Stimulated activated naive CD8-positive, alpha-beta T cell treated with anti-CD3 and anti-CD28 coated beads, Interleukin-15, amount 100 ng/mL, for 72 hours (primary cell): ENCODE data around the gene ING4.

Source experiments
- ATAC-seq: fragments of 150-1000 bp; cut with Tn5 transposase; 2 replicates; pipeline ENCODE4 v1.10.0; 2021; ENCODE audit warnings: mild to moderate bottlenecking, moderate library complexity
- DNase-seq, 2 donors: peaks; one replicate each; pipeline ENCODE4 v3.0.0; 2021 to 2022
- H3K27ac Mint-ChIP-seq, 2 donors: one replicate each; pipeline ENCODE4 v1.8.0; 2022; ENCODE audit warnings: mild to moderate bottlenecking in 2 of 2, mixed read lengths in 2 of 2, moderate library complexity in 2 of 2
- H3K27me3 Mint-ChIP-seq: one replicate; pipeline ENCODE4 v1.8.0; 2022; ENCODE audit warnings: mixed read lengths
- H3K4me1 Mint-ChIP-seq: one replicate; pipeline ENCODE4 v1.8.0; 2022; ENCODE audit warnings: mild to moderate bottlenecking, mixed read lengths
- H3K4me3 Mint-ChIP-seq, 2 donors: one replicate each; pipeline ENCODE4 v1.8.0; 2022; ENCODE audit warnings: mild to moderate bottlenecking in 2 of 2, mixed read lengths in 2 of 2, moderate library complexity in 1 of 2
- H3K9me3 Mint-ChIP-seq, 2 donors: one replicate each; pipeline ENCODE4 v1.8.0; 2022; ENCODE audit warnings: mixed read lengths in 2 of 2

ING4 gene

GRCh38 chr12:6652391-6652790 lies 10.5 kb downstream of the ING4 start:
- DNase-seq (no peak), ATAC-seq (no peak)
- H3K27ac Mint-ChIP-seq: peak overlapping the region in 1 of 2 donors; percentile 54
- no peaks in the 10 kb centered on the region for H3K27me3 Mint-ChIP-seq
- no peak overlapping the region for H3K4me3 Mint-ChIP-seq
- peaks cover 2% of the 10 kb centered on the region for H3K4me1 Mint-ChIP-seq
- no peaks in the 10 kb centered on the region for H3K9me3 Mint-ChIP-seq

DNA sequence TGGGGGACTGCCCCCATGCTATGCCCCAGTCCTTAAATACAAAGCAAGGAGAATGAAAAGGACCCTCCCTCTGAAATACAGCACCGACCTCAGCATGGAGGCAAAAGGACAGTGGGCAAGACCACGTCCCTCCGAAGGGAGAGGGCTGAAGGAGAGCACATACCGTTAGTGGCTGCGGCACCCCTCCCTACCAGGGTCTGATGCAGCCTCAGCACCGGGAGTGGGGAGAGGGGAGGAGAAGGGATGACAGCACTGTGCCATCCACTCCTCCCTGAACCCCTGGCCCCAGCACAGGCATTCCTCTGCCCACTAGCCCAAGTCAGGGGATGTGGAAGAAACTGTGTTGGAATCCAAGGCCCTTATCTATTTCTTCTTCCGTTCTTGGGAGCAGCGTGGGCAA lies 12.1 kb downstream of the ING4 start:
- Mint-ChIP-seq H3K4me1 (peaks cover 12% of the 10 kb centered on the region), H3K27ac (no peak overlapping the region), H3K9me3 (no peaks in the 10 kb centered on the region), H3K4me3 (no peak overlapping the region), H3K27me3 (no peaks in the 10 kb centered on the region)
- ATAC-seq: no peak
- DNase-seq: no peak

DNA sequence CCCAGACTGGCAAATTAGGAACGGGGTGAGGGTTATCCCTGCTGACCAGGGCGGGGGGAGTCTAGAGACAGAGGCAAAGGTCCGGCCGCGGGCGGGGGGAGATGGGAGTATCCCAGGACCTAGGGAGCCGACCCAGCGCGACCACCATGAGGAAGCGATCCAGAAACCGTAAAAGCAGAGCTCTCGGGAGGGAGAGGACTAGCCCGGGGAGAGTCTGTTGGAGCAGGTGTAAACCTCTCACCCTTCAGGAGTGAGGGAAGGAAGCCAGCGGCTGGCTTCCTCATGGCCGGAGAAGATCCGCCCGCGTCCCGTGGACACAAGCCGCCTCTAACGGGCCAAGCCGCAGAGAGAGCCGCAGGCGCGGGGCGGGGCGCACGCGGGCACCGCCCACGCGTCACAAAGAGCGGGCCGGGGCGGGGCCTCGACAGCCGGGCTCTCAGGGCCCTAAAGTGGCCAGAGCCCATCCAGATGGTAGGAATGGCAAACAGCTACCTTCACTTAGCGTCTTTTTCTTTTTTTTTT lies 15.8 kb downstream of the ING4 start, which contains the start of gene ACRBP:
Gene ACRBP (minus strand): TSS at position 350 of the 522 bp plus-strand sequence. CDS start 66 bp downstream, at position 284.
- Mint-ChIP-seq H3K4me3 (peak within 1 kb of the TSS; percentile 81 to 91), H3K4me1 (peaks cover 17% of the 10 kb centered on the region), H3K27me3 (no peaks in the 10 kb centered on the region), H3K27ac (peak within 1 kb of the TSS; percentile 89 to 92), H3K9me3 (peaks cover 13 to 20% of the 10 kb centered on the region in 2 donors)
- DNase-seq (peak; percentile 25 to 42), ATAC-seq (peak; percentile 80)

- peaks cover 13 to 20% of the 10 kb centered on the region in 2 donors for H3K9me3 Mint-ChIP-seq
- no peaks in the 10 kb centered on the region for H3K27me3 Mint-ChIP-seq
- ATAC-seq (no peak), DNase-seq (no peak)
- H3K4me3 Mint-ChIP-seq: peak overlapping the region; percentile 81 to 91
- H3K27ac Mint-ChIP-seq: peak overlapping the region; percentile 86 to 92
- peaks cover 17% of the 10 kb centered on the region for H3K4me1 Mint-ChIP-seq
Measured at GRCh38 chr12:6646276-6647082, 16.4 kb downstream of the ING4 start.

GRCh38 chr12:6644903-6645302 lies 18.0 kb downstream of the ING4 start:
- no peak for DNase-seq
- H3K27me3 Mint-ChIP-seq: no peaks in the 10 kb centered on the region
- no peak overlapping the region for H3K27ac Mint-ChIP-seq
- no peak overlapping the region for H3K4me3 Mint-ChIP-seq
- ATAC-seq: no peak
- peaks cover 17% of the 10 kb centered on the region for H3K4me1 Mint-ChIP-seq
- H3K9me3 Mint-ChIP-seq: peaks cover 13 to 20% of the 10 kb centered on the region in 2 donors

DNA sequence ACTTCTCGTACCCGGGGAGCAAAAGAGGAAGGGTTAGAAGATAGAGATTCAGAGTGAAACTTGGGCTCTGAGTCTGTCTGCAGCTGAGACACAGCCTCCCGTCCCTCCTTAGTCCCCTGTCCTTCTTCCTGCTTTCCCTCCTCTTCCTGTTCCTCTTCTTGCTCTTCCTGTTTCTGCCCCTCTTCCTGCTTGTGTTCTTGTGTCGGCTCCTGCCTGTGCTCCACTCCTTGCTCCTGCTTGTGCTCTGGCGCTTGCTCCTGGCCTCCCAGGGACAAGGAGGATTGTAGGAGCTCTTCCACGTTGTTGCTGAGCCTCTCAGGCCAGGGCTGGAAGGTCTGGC lies 18.7 kb downstream of the ING4 start:
- peaks cover 13 to 20% of the 10 kb centered on the region in 2 donors for H3K9me3 Mint-ChIP-seq
- no peak overlapping the region for H3K4me3 Mint-ChIP-seq

DNA sequence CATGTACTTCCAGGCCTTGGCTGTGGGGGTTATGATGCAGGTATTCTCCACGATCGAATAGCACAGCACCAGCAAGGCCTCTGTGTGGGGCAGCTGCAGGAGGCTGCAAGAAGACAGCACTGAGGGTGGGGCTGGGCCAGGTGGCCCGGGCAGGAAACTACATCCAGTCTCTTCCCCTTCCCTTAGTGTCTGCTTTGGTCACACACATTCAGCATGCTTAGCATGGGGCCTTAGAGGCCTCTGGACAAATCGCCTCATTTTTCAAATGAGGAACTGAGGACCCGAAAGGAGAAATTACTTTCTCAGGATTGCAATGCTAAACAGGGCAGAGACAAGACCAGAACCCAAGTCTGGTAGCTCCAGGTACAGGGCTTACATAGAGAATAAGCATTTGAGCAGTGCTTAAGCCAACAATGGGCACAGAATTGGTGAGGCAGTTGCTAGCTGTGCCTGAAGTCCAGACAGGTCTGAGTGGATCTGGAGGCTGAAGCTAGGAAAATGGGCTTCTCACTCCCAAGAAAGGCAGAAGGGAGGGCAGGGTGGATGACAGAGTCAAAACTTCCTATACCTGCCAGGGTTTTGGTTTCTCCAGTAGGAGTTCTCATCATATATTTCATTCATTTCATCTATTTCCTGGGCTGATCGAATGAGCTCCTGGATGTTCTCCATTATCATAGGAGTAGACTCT lies 19.2 kb downstream of the ING4 start:
- no peaks in the 10 kb centered on the region for H3K27me3 Mint-ChIP-seq
- peaks cover 22% of the 10 kb centered on the region for H3K4me1 Mint-ChIP-seq
- DNase-seq (no peak), ATAC-seq (no peak)
- H3K27ac Mint-ChIP-seq: no peak overlapping the region
- H3K9me3 Mint-ChIP-seq: peaks cover 13 to 20% of the 10 kb centered on the region in 2 donors
- H3K4me3 Mint-ChIP-seq: no peak overlapping the region

More for the DNA sequence above, 18.7 kb downstream of the ING4 start:
- Mint-ChIP-seq H3K27ac (peak overlapping the region; percentile 23 to 54), H3K4me1 (peaks cover 20% of the 10 kb centered on the region), H3K27me3 (no peaks in the 10 kb centered on the region)
- DNase-seq (no peak), ATAC-seq (no peak)

DNA sequence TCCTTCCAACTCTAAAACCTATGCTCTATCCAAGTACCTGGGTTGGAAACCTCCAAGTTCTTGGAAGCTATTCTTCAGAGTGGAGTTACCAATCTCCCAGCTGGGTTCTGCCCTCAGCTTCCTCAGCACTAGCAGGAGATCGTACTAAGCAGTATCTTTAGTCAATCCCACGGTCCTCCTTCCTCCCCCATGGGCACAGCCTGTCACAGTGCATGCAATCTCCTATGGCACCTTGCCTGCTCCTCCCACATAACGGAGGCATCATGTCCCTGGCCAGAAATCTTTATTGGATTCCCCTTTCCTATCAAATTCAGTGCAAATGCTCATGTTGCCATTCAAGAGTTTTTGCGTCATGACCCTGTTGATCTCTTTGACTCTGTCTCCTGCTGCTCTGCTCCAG lies 21.8 kb downstream of the ING4 start:
- no peaks in the 10 kb centered on the region for H3K27me3 Mint-ChIP-seq
- no peak overlapping the region for H3K4me3 Mint-ChIP-seq
- H3K27ac Mint-ChIP-seq: no peak overlapping the region
- H3K4me1 Mint-ChIP-seq: peaks cover 29% of the 10 kb centered on the region
- ATAC-seq: no peak
- peaks cover 13 to 20% of the 10 kb centered on the region in 2 donors for H3K9me3 Mint-ChIP-seq
- DNase-seq: no peak

- H3K9me3 Mint-ChIP-seq: peaks cover 13 to 20% of the 10 kb centered on the region in 2 donors
- no peak overlapping the region for H3K27ac Mint-ChIP-seq
- ATAC-seq (no peak), DNase-seq (no peak)
- H3K4me1 Mint-ChIP-seq: peaks cover 35% of the 10 kb centered on the region
- no peaks in the 10 kb centered on the region for H3K27me3 Mint-ChIP-seq
- H3K4me3 Mint-ChIP-seq: no peak overlapping the region
Measured at GRCh38 chr12:6640497-6640896, 22.4 kb downstream of the ING4 start.

GRCh38 chr12:6639151-6639801 lies 23.6 kb downstream of the ING4 start:
- Mint-ChIP-seq H3K27ac (no peak overlapping the region), H3K27me3 (no peaks in the 10 kb centered on the region), H3K9me3 (peaks cover 9 to 10% of the 10 kb centered on the region in 2 donors), H3K4me1 (peaks cover 44% of the 10 kb centered on the region), H3K4me3 (no peak overlapping the region)
- DNase-seq (no peak), ATAC-seq (no peak)

GRCh38 chr12:6638305-6638704 lies 24.6 kb downstream of the ING4 start:
- Mint-ChIP-seq H3K9me3 (peaks cover 4 to 6% of the 10 kb centered on the region in 2 donors), H3K27ac (peak overlapping the region in 1 of 2 donors; percentile 37), H3K4me3 (no peak overlapping the region), H3K27me3 (no peaks in the 10 kb centered on the region), H3K4me1 (peaks cover 51% of the 10 kb centered on the region)
- ATAC-seq (no peak), DNase-seq (no peak)

DNA sequence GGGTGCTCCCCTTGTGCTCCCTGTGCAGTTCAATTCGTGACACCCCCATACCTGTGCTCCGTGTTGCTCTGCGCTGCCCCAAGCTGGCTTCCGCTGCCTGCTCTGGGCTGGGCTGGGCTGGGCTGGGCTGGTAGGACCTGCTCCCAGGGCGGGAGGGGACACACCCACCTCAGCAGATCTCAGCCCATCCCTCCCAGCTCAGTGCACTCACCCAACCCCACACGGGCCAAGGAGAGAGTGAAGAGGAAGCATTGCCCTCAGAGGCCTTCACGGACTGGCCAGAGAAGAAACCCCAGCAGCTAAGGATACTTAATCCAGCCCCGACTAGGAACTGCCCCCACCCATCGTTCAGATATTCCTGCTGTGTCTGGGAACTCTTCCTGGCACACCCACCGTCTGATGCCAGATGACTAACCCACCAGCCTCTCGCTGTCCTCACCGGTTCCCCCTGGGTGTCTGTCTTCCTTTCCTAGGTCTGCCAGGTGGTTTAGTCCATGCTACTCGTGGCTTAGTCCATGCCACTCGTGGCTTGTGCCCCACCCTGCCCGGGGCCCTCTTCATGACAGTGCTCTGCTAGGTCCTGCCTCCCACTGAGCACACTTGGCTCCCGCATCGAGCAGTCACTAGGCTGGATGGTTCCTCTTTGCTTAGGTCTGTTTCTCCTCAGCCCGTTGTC lies 26.9 kb downstream of the ING4 start, which contains the start of gene LPAR5:
Gene LPAR5 (minus strand): TSS at position 104 of the 676 bp plus-strand sequence. CDS start 14,711 bp downstream, outside the sequence.
- ATAC-seq (peak; percentile 73), DNase-seq (peak; percentile 40 to 43)
- Mint-ChIP-seq H3K9me3 (no peaks in the 10 kb centered on the region), H3K4me1 (peaks cover 74% of the 10 kb centered on the region), H3K27me3 (no peaks in the 10 kb centered on the region), H3K4me3 (peak within 1 kb of the TSS; percentile 85 to 88), H3K27ac (peak within 1 kb of the TSS; percentile 93 to 97)

GRCh38 chr12:6635375-6635855 lies 27.5 kb downstream of the ING4 start:
- DNase-seq: peak; percentile 70 to 82

GRCh38 chr12:6632026-6632983 lies 30.6 kb downstream of the ING4 start:
- DNase-seq: peak; percentile 52 to 63
- Mint-ChIP-seq H3K4me1 (peaks cover 77% of the 10 kb centered on the region), H3K27ac (peak overlapping the region; percentile 98 to 99), H3K4me3 (peak overlapping the region; percentile 83 to 92), H3K9me3 (no peaks in the 10 kb centered on the region), H3K27me3 (no peaks in the 10 kb centered on the region)
- peak; percentile 67 for ATAC-seq

More at GRCh38 chr12:6635375-6635855, 27.5 kb downstream of the ING4 start:
- H3K4me3 Mint-ChIP-seq: peak overlapping the region; percentile 85 to 88
- no peaks in the 10 kb centered on the region for H3K27me3 Mint-ChIP-seq
- no peaks in the 10 kb centered on the region for H3K9me3 Mint-ChIP-seq
- ATAC-seq: peak; percentile 91
- H3K27ac Mint-ChIP-seq: peak overlapping the region; percentile 93 to 97
- peaks cover 80% of the 10 kb centered on the region for H3K4me1 Mint-ChIP-seq
